Ectodermal cell (in vitro differentiated cells): ENCODE results near the gene ACAP2.

Experiments used
- H3K27ac ChIP-seq: 2 replicates; pipeline ENCODE4 v1.7.0; 2013; ENCODE audit warnings: mild to moderate bottlenecking, low read depth, low read length; ENCODE audit not compliant: insufficient read depth, poor library complexity, severe bottlenecking
- H3K27me3 ChIP-seq: 2 replicates; pipeline ENCODE4 v1.7.0; 2013; ENCODE audit warnings: mild to moderate bottlenecking, low read length; ENCODE audit not compliant: insufficient read depth, control insufficient read depth, poor library complexity, severe bottlenecking
- H3K36me3 ChIP-seq: one replicate; pipeline ENCODE4 v1.7.0; 2013; ENCODE audit warnings: low read length; ENCODE audit not compliant: control insufficient read depth, insufficient read depth
- H3K4me1 ChIP-seq: one replicate; pipeline ENCODE4 v1.7.0; 2013; ENCODE audit warnings: low read length; ENCODE audit not compliant: control insufficient read depth, insufficient read depth
- H3K4me3 ChIP-seq: 2 replicates; pipeline ENCODE4 v1.7.0; 2013; ENCODE audit warnings: low read depth, low read length, control low read depth; ENCODE audit not compliant: insufficient read depth
- H3K9me3 ChIP-seq: 2 replicates; pipeline ENCODE4 v1.7.0; 2013; ENCODE audit warnings: mild to moderate bottlenecking, low read length, moderate library complexity; ENCODE audit not compliant: control insufficient read depth
- WGBS, 2 experiments: methylation state at CpG; one replicate each; pipeline ENCODE4 v1.1.7; 2013; ENCODE audit warnings: missing lambda C conversion rate in 2 of 2; 5-methylcytosine and 5-hydroxymethylcytosine counted together

The ACAP2 gene

GRCh38 chr3:195249858-195250464, 192.9 kb downstream of the ACAP2 start:
- Histone ChIP-seq H3K27me3 (no peaks in the 10 kb centered on the region), H3K4me3 (no peak overlapping the region), H3K36me3 (no peaks in the 10 kb centered on the region), H3K27ac (no peak overlapping the region), H3K4me1 (peaks cover 35% of the 10 kb centered on the region), H3K9me3 (no peaks in the 10 kb centered on the region)
- 86 to 87% methylated on average over 11 of the region's 11 CpGs for WGBS, 2 experiments

- Histone ChIP-seq H3K27ac (no peak overlapping the region), H3K4me3 (no peak overlapping the region), H3K27me3 (no peaks in the 10 kb centered on the region), H3K36me3 (no peaks in the 10 kb centered on the region), H3K9me3 (no peaks in the 10 kb centered on the region), H3K4me1 (peaks cover 27% of the 10 kb centered on the region)
- WGBS, 2 experiments, result 95% methylated on average over 21 of the region's 21 CpGs
Measured at GRCh38 chr3:195249057-195249770, 193.6 kb downstream of the ACAP2 start.

- H3K36me3 ChIP-seq, result no peaks in the 10 kb centered on the region
- no peaks in the 10 kb centered on the region for H3K9me3 ChIP-seq
- 92 to 94% methylated on average over 8 of the region's 8 CpGs for WGBS, 2 experiments
- peaks cover 23% of the 10 kb centered on the region for H3K4me1 ChIP-seq
- H3K4me3 ChIP-seq, result no peak overlapping the region
- H3K27me3 ChIP-seq, result no peaks in the 10 kb centered on the region
- H3K27ac ChIP-seq, result no peak overlapping the region
Measured at GRCh38 chr3:195248281-195248680, 194.5 kb downstream of the ACAP2 start.

- Histone ChIP-seq H3K4me3 (no peak overlapping the region), H3K27me3 (no peaks in the 10 kb centered on the region), H3K27ac (no peak overlapping the region), H3K9me3 (no peaks in the 10 kb centered on the region), H3K36me3 (no peaks in the 10 kb centered on the region), H3K4me1 (peaks cover 20% of the 10 kb centered on the region)
- 81 to 82% methylated on average over 8 of the region's 8 CpGs for WGBS, 2 experiments
Measured at GRCh38 chr3:195247863-195248189, 195.0 kb downstream of the ACAP2 start.

DNA sequence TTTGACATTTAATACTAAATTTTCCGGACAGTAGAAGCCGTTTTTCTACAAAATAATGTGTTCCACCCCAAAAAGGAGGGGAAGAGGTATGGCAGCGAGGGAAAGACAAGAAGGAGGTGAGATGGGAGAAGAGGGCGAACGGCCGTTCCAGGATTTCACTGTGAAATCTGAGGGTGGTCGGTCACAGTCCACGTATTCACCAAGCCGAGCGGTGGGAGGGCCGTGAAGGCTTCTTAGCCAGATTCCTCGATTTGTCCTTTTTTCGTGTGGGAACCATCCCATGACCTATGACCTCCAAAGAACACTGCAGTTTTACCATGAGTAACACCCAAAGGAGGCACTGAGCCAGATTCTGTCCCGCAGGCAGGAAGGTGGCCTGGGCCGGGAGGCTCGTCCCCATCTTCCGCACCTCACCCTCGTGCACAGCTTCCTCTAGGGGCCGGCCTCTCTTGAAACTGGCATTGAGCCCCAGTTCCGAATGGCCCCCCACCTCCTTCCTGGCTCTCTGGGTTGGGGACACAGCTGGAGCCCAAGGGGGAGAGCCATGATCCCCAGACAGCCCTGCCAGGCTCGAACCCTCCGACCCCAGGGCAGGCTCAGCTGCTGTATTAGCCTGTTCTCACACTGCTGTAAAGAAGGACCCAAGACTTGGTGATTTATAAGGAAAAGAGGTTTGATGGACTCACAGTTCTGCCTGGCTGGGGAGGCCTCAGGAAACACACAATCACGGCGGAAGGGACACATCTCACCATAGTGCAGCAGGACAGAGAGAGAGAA, 195.5 kb downstream of the ACAP2 start:
- H3K27me3 ChIP-seq, result no peaks in the 10 kb centered on the region
- H3K4me1 ChIP-seq, result peaks cover 16% of the 10 kb centered on the region
- no peak overlapping the region for H3K4me3 ChIP-seq
- no peaks in the 10 kb centered on the region for H3K9me3 ChIP-seq
- 92% methylated on average over 24 of the region's 24 CpGs for WGBS, 2 experiments
- H3K36me3 ChIP-seq, result no peaks in the 10 kb centered on the region
- H3K27ac ChIP-seq, result no peak overlapping the region

GRCh38 chr3:195246581-195246995, 196.2 kb downstream of the ACAP2 start:
- Histone ChIP-seq H3K4me1 (peaks cover 13% of the 10 kb centered on the region), H3K9me3 (no peaks in the 10 kb centered on the region), H3K36me3 (no peaks in the 10 kb centered on the region), H3K27ac (no peak overlapping the region), H3K4me3 (no peak overlapping the region), H3K27me3 (no peaks in the 10 kb centered on the region)
- 92 to 95% methylated on average over 9 of the region's 9 CpGs for WGBS, 2 experiments

GRCh38 chr3:195245531-195245951, 197.3 kb downstream of the ACAP2 start:
- Histone ChIP-seq H3K27me3 (no peaks in the 10 kb centered on the region), H3K9me3 (no peaks in the 10 kb centered on the region), H3K27ac (no peak overlapping the region), H3K4me1 (peaks cover 6% of the 10 kb centered on the region), H3K36me3 (no peaks in the 10 kb centered on the region), H3K4me3 (no peak overlapping the region)
- 92 to 94% methylated on average over 16 of the region's 16 CpGs for WGBS, 2 experiments

GRCh38 chr3:195241592-195242355, 201.0 kb downstream of the ACAP2 start:
- H3K4me1 ChIP-seq, result no peaks in the 10 kb centered on the region
- no peak overlapping the region for H3K4me3 ChIP-seq
- no peaks in the 10 kb centered on the region for H3K36me3 ChIP-seq
- H3K27me3 ChIP-seq, result no peaks in the 10 kb centered on the region
- 90 to 93% methylated on average over 12 of the region's 12 CpGs for WGBS, 2 experiments
- no peak overlapping the region for H3K27ac ChIP-seq
- no peaks in the 10 kb centered on the region for H3K9me3 ChIP-seq

DNA sequence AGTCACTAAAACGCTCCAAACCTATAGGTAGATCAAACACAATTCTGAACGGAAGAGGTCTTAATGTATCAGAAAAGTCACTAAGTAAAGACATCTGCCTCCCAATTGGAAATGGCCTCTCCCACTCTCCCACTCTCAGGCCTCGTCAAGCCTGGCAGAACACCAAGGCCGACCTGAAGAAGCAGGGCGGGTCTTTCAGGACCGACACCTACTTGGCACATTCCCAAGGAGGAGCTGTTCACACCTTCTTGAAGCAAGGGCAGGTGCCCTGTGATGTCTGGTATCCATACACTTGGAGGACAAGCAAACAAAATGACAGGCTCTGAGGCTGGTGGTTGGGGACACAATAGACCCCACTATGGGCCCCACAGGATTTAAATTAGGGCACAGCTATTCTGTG, 201.9 kb downstream of the ACAP2 start:
- Histone ChIP-seq H3K9me3 (no peaks in the 10 kb centered on the region), H3K27me3 (no peaks in the 10 kb centered on the region), H3K27ac (no peak overlapping the region), H3K36me3 (no peaks in the 10 kb centered on the region), H3K4me1 (no peaks in the 10 kb centered on the region), H3K4me3 (no peak overlapping the region)
- WGBS, 2 experiments, result 95% methylated on average over 6 of the region's 6 CpGs
